CD4-positive, CD25-positive, alpha-beta regulatory T cell (primary cell): ENCODE results near the gene GPHB5. TPM values are rescaled to one million over a fixed set of nuclear protein-coding genes. Genes with fewer than 3 reads are reported as not detected.

Source experiments
- ATAC-seq, 2 donors: fragments of 150-1000 bp; cut with Tn5 transposase; one replicate each; pipeline ENCODE4 v1.10.0; 2021; ENCODE audit warnings: low read depth in 2 of 2, moderate number of reproducible peaks in 2 of 2, moderate library complexity in 1 of 2
- DNase-seq, 3 donors: peaks; one replicate each; pipeline versions ENCODE4 v3.0.0 to v3.0.0-alpha.2; 2012 to 2022; ENCODE audit warnings: mixed read lengths in 1 of 3
- H3K27ac ChIP-seq: one replicate; pipeline ENCODE4 v1.7.0; 2013; ENCODE audit warnings: mild to moderate bottlenecking, low read length; ENCODE audit not compliant: insufficient read depth, poor library complexity, severe bottlenecking
- H3K27me3 ChIP-seq: one replicate; pipeline ENCODE4 v1.7.0; 2013; ENCODE audit warnings: low read length; ENCODE audit not compliant: control insufficient read depth, insufficient read depth
- H3K36me3 ChIP-seq: one replicate; pipeline ENCODE4 v1.7.0; 2013; ENCODE audit warnings: mild to moderate bottlenecking, low read length, moderate library complexity; ENCODE audit not compliant: control insufficient read depth, insufficient read depth
- H3K4me1 ChIP-seq: 2 replicates; pipeline ENCODE4 v1.7.0; 2013; ENCODE audit warnings: mild to moderate bottlenecking, low read length; ENCODE audit not compliant: insufficient read depth, control insufficient read depth, poor library complexity, severe bottlenecking
- H3K4me3 ChIP-seq: one replicate; pipeline ENCODE4 v1.7.0; 2013; ENCODE audit warnings: low read depth, mild to moderate bottlenecking, low read length, moderate library complexity
- H3K9me3 ChIP-seq, 2 experiments: 1 replicate in 1 of 2; 2 replicates in 1 of 2; pipeline ENCODE4 v1.7.0; 2013; ENCODE audit warnings: low read length in 2 of 2, mild to moderate bottlenecking in 1 of 2, moderate library complexity in 1 of 2; ENCODE audit not compliant: control insufficient read depth in 2 of 2
- H3K27ac Mint-ChIP-seq, 3 donors: one replicate each; pipeline ENCODE4 v1.8.0; 2020 to 2022; ENCODE audit warnings: mild to moderate bottlenecking in 3 of 3, mixed read lengths in 3 of 3, moderate library complexity in 2 of 3
- H3K27me3 Mint-ChIP-seq: one replicate; pipeline ENCODE4 v1.8.0; 2022; ENCODE audit warnings: mild to moderate bottlenecking, mixed read lengths
- H3K36me3 Mint-ChIP-seq: one replicate; pipeline ENCODE4 v1.8.0; 2020; ENCODE audit warnings: mixed read lengths
- H3K4me1 Mint-ChIP-seq, 4 donors: one replicate each; pipeline ENCODE4 v1.8.0; 2020 to 2022; ENCODE audit warnings: mixed read lengths in 4 of 4, mild to moderate bottlenecking in 1 of 4
- H3K4me3 Mint-ChIP-seq, 4 donors: one replicate each; pipeline ENCODE4 v1.8.0; 2020 to 2022; ENCODE audit warnings: mild to moderate bottlenecking in 4 of 4, mixed read lengths in 4 of 4, moderate library complexity in 3 of 4
- H3K9me3 Mint-ChIP-seq, 7 donors: one replicate each; pipeline ENCODE4 v1.8.0; 2020 to 2022; ENCODE audit warnings: mixed read lengths in 7 of 7, mild to moderate bottlenecking in 3 of 7, moderate library complexity in 2 of 7
- polyA plus RNA-seq, 4 donors: library from polyadenylated mRNA; unstranded; fragments of 300-500 nt; fragmentation: Illumina TruSeq; gene quantifications; one replicate each; pipeline ENCODE4 v1.2.3, GENCODE V29; 2021
- total RNA-seq: library from RNA; stranded (reverse); gene quantifications from one replicate; pipeline ENCODE4 v1.2.3, GENCODE V29; 2022

Gene GPHB5
- total and polyA plus RNA-seq, 5 donors from 2014 or later: not detected

- H3K4me1 Mint-ChIP-seq: no peaks in the 10 kb centered on the region
These were observed 41.0 kb downstream of the GPHB5 start for GRCh38 chr14:63277591-63278183.

GRCh38 chr14:63276492-63277342, 42.0 kb downstream of the GPHB5 start:
- Histone ChIP-seq H3K4me1 (no peaks in the 10 kb centered on the region), H3K36me3 (no peaks in the 10 kb centered on the region), H3K9me3 (no peaks in the 10 kb centered on the region), H3K4me3 (no peak overlapping the region), H3K27ac (no peak overlapping the region), H3K27me3 (peaks cover 10% of the 10 kb centered on the region)
- no peaks in the 10 kb centered on the region for H3K36me3 Mint-ChIP-seq
- ATAC-seq (peak in 1 of 2 donors; percentile 59), DNase-seq (peak in 2 of 3 donors; percentile 11 to 51)
- peaks cover 11% of the 10 kb centered on the region for H3K27me3 Mint-ChIP-seq
- no peaks in the 10 kb centered on the region for H3K4me1 Mint-ChIP-seq
- H3K4me3 Mint-ChIP-seq: no peak overlapping the region
- H3K27ac Mint-ChIP-seq: no peak overlapping the region
- no peaks in the 10 kb centered on the region for H3K9me3 Mint-ChIP-seq

More at GRCh38 chr14:63277591-63278183, 41.0 kb downstream of the GPHB5 start:
- no peak overlapping the region for H3K27ac Mint-ChIP-seq
- ATAC-seq: no peak
- H3K27ac ChIP-seq: no peak overlapping the region
- H3K4me3 ChIP-seq: no peak overlapping the region
- no peak overlapping the region for H3K4me3 Mint-ChIP-seq
- no peaks in the 10 kb centered on the region for H3K4me1 ChIP-seq
- no peaks in the 10 kb centered on the region for H3K9me3 ChIP-seq
- H3K27me3 Mint-ChIP-seq: peaks cover 4% of the 10 kb centered on the region
- no peaks in the 10 kb centered on the region for H3K9me3 Mint-ChIP-seq
- H3K27me3 ChIP-seq: peaks cover 8% of the 10 kb centered on the region
- DNase-seq: no peak
- no peaks in the 10 kb centered on the region for H3K36me3 ChIP-seq
- no peaks in the 10 kb centered on the region for H3K36me3 Mint-ChIP-seq

- no peak overlapping the region for H3K4me3 ChIP-seq
- H3K27me3 ChIP-seq: peaks cover 9% of the 10 kb centered on the region
- Mint-ChIP-seq H3K27me3 (peaks cover 13% of the 10 kb centered on the region), H3K9me3 (no peaks in the 10 kb centered on the region), H3K36me3 (no peaks in the 10 kb centered on the region), H3K4me3 (no peak overlapping the region), H3K4me1 (no peaks in the 10 kb centered on the region), H3K27ac (no peak overlapping the region)
- ATAC-seq: no peak
- no peak for DNase-seq
- H3K9me3 ChIP-seq: no peaks in the 10 kb centered on the region
- H3K4me1 ChIP-seq: no peaks in the 10 kb centered on the region
- H3K27ac ChIP-seq: no peak overlapping the region
- no peaks in the 10 kb centered on the region for H3K36me3 ChIP-seq
These were observed 42.7 kb downstream of the GPHB5 start for GRCh38 chr14:63276016-63276415.

- H3K9me3 ChIP-seq: no peaks in the 10 kb centered on the region
- no peak overlapping the region for H3K27ac ChIP-seq
- peaks cover 13% of the 10 kb centered on the region for H3K27me3 Mint-ChIP-seq
- H3K36me3 Mint-ChIP-seq: no peaks in the 10 kb centered on the region
- no peak for ATAC-seq
- DNase-seq: no peak
- no peaks in the 10 kb centered on the region for H3K4me1 Mint-ChIP-seq
- H3K9me3 Mint-ChIP-seq: no peaks in the 10 kb centered on the region
- no peak overlapping the region for H3K4me3 ChIP-seq
- H3K27ac Mint-ChIP-seq: no peak overlapping the region
- peaks cover 5% of the 10 kb centered on the region for H3K27me3 ChIP-seq
- H3K4me1 ChIP-seq: no peaks in the 10 kb centered on the region
- no peak overlapping the region for H3K4me3 Mint-ChIP-seq
- H3K36me3 ChIP-seq: no peaks in the 10 kb centered on the region
These were observed 43.1 kb downstream of the GPHB5 start for GRCh38 chr14:63275611-63276010.

- Histone ChIP-seq H3K4me3 (no peak overlapping the region), H3K36me3 (no peaks in the 10 kb centered on the region), H3K4me1 (no peaks in the 10 kb centered on the region), H3K27ac (no peak overlapping the region), H3K27me3 (peaks cover 4% of the 10 kb centered on the region), H3K9me3 (no peaks in the 10 kb centered on the region)
- H3K27ac Mint-ChIP-seq: no peak overlapping the region
- H3K36me3 Mint-ChIP-seq: no peaks in the 10 kb centered on the region
- no peaks in the 10 kb centered on the region for H3K4me1 Mint-ChIP-seq
- H3K4me3 Mint-ChIP-seq: no peak overlapping the region
- ATAC-seq (no peak), DNase-seq (no peak)
- H3K9me3 Mint-ChIP-seq: no peaks in the 10 kb centered on the region
- peaks cover 15% of the 10 kb centered on the region for H3K27me3 Mint-ChIP-seq
These were observed 44.7 kb downstream of the GPHB5 start for GRCh38 chr14:63273717-63274655.

- H3K27ac ChIP-seq: no peak overlapping the region
- peaks cover 19% of the 10 kb centered on the region for H3K27me3 Mint-ChIP-seq
- H3K4me1 Mint-ChIP-seq: no peaks in the 10 kb centered on the region
- no peaks in the 10 kb centered on the region for H3K9me3 ChIP-seq
- peaks cover 0 to 1% (median 0%) of the 10 kb centered on the region in 7 donors for H3K9me3 Mint-ChIP-seq
- H3K4me3 Mint-ChIP-seq: no peak overlapping the region
- no peaks in the 10 kb centered on the region for H3K4me1 ChIP-seq
- H3K36me3 ChIP-seq: no peaks in the 10 kb centered on the region
- no peak overlapping the region for H3K4me3 ChIP-seq
- no peaks in the 10 kb centered on the region for H3K36me3 Mint-ChIP-seq
- ATAC-seq: no peak
- H3K27ac Mint-ChIP-seq: peak overlapping the region in 1 of 3 donors; percentile 5
- DNase-seq: no peak
- H3K27me3 ChIP-seq: peaks cover 4% of the 10 kb centered on the region
These were observed 45.6 kb downstream of the GPHB5 start for GRCh38 chr14:63273129-63273528.

DNA sequence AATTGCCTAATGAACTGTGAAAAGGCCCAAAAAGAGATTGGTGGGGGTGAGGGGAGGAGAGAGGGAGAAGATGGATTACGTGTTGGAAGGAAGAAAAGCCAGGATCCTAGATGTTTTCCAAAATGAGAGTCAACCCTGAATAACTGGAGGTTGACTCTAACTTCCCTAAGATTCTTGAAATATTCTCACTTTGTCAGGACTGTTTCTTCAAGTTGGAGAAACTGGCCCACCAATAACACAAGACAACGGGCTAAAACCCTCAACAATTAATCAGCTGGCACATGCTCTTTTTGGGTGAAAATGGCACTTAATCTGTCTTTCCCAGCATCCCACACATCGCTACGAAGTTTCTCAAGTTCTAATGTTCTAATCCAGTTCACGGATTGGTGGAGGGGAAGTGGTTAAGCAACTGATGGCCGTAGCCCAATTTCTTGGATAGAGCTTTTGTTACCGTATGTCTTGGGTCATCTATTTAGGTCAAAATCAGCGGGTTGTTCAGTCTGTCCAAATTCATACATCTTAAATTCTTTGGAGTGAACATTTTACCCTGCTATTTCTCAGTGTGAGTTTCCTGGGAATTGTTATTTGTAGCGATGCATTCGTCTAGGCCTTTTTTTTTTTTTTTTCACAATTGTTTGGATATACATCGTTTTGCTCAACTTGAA, 49.0 kb downstream of the GPHB5 start:
- no peak overlapping the region for H3K27ac ChIP-seq
- H3K36me3 ChIP-seq: no peaks in the 10 kb centered on the region
- no peaks in the 10 kb centered on the region for H3K36me3 Mint-ChIP-seq

More for the DNA sequence above, 49.0 kb downstream of the GPHB5 start:
- H3K4me1 ChIP-seq: no peaks in the 10 kb centered on the region
- Mint-ChIP-seq H3K4me3 (no peak overlapping the region), H3K27ac (no peak overlapping the region), H3K9me3 (peaks cover 0 to 3% (median 0%) of the 10 kb centered on the region in 7 donors), H3K4me1 (no peaks in the 10 kb centered on the region), H3K27me3 (peaks cover 22% of the 10 kb centered on the region)
- DNase-seq (no peak), ATAC-seq (no peak)
- peaks cover 5% of the 10 kb centered on the region for H3K27me3 ChIP-seq
- H3K9me3 ChIP-seq: no peaks in the 10 kb centered on the region
- no peak overlapping the region for H3K4me3 ChIP-seq
